HG03095 (cell line): ENCODE data around the gene FBXL19.
"Not testable (repeated sequence)": the region's sequence is repeated elsewhere in the genome, so short reads cannot be mapped to it uniquely, and the experiment has no call there.

ENCODE experiments used
- ATAC-seq: cut with Tn5 transposase; IDR thresholded peaks from one replicate; pipeline ENCODE4 v1.9.1; 2021; ENCODE audit warnings: moderate library complexity; ENCODE audit not compliant: unreplicated experiment

FBXL19 gene

GRCh38 chr16:30923554-30924075 is at the start of gene FBXL19:
FBXL19 (plus strand) TSS chr16:30923572; CDS start chr16:30925755, 2,183 bp downstream.
- ATAC-seq = no peak

- no peak for ATAC-seq
Measured at GRCh38 chr16:30874244-30874820, 49.0 kb upstream of the FBXL19 start.

DNA sequence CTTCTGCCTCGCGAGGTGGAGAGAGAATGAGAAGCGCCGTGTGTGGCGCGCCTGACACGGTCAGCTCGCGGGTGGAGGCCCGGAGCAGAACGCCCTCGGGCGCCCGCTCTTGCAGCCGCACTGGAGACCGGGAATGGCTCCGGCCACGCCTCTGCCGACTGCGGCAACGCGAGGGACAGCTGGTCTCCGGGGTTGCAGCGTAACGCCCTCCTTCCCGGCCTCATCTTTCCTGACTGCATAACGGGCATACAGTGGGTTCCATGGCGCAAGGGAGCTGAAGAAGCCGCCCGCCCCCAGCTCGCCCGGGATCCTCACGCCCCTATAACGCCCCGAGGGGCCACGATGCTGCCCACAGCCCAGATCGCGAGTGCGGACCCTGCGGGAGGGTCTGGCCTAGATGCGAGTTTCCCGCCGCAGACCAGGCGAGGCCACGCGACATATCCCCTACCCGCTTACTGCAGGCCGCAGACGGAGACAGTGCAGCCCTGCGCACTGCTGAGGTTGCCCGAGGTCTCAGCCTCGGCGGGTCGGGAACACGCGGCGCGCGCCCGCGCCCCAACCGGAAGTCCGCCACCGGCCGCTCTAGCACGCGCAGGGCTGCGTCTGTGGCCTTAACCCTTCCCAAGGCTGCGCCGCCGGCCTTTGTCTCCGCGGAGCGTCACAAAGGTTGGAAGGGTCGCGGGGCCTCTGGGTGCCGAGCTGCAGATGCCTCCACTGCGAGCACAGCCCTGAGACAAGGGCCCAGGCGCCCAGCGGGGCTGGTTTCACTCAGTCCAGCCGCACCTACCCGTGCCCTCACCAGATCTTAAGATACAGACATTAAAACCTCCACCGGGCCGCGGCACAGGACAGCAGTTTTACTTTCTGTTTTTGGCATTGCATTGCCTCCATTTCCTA is 48.3 kb upstream of the FBXL19 start:
- peak; percentile 72 for ATAC-seq

GRCh38 chr16:30875871-30876801 is 47.2 kb upstream of the FBXL19 start:
- ATAC-seq = no peak

DNA sequence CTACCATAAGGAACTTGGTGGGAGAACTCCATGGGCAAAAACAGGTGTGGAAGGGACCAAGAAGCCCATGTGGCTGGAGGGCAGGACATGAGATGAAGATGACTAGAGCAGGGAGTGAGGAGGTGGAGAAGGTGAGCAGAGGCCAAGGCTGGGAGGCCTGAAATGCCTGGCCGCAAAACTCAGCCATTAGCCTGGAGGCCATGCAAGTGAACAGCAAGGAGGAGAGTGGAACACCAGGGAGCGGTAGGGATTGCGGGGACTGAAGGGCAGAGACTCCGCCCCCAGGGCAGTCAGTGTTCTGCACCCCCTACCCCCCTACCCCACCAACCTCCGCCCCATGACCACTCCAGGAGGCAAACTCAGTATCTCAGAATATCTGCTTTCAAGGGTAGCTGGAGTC is 46.5 kb upstream of the FBXL19 start:
- ATAC-seq = no peak

GRCh38 chr16:30882429-30883310 is 40.7 kb upstream of the FBXL19 start:
- no peak for ATAC-seq

- no peak for ATAC-seq
Measured at GRCh38 chr16:30884760-30885159, 38.6 kb upstream of the FBXL19 start.

DNA sequence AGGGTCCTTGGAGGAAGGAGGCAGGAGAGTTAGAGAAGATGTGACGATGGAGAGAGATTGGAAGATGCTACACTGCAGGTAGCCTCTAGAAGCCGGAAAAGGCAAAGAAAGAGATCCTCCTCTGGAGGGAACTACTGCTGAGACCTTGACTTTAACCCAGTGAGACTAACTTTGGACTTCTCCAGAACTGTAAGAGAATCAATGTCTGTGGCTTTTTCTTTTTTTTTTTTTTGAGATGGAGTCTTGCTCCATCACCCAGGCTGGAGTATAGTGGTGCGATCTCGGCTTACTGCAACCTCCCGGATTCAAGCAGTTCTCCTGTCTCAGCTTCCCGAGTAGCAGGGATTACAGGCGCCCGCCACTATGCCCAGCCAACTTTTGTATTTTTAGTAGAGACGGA is 38.2 kb upstream of the FBXL19 start:
- no peak for ATAC-seq

DNA sequence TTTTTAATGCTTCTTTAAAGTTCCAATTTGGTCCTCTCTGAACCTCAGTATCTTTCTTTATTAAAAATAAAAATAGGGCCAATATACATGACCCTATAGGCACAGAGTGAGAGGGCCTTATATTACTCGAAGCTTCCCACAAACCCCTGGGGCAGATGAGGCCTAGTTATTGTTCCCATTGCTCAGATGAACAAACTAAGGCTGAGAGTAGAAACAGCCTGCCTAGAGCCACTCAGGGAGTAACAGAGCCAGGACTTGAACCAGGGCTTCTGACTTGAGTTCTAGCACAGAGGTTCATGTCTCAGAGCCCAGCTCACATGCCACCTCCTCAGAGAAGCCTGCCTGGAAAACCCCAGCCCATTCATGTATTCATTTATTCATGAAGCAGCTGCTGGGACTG is 37.2 kb upstream of the FBXL19 start:
- ATAC-seq = no peak

DNA sequence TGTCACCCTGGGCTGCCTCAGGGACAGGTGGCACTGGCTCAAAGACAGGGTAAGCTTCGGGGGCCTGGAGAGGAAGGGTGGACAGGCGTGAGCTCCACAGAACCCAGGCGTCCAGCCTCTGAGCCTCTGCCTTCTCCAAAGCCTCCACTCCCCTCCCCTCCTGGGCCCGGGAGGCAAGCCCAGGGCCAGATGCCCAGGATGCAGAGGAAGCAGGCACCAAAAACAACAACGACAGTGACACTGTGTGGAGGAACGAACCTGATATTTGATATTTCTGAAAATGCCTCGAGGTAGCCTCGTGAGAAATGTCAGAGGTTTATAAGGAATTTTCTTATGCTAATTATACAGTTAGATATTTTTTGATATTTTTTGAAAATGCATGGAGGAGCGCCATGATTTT is 35.4 kb upstream of the FBXL19 start:
- no peak for ATAC-seq

- ATAC-seq = no peak
Measured at GRCh38 chr16:30888856-30889499, 34.4 kb upstream of the FBXL19 start.

DNA sequence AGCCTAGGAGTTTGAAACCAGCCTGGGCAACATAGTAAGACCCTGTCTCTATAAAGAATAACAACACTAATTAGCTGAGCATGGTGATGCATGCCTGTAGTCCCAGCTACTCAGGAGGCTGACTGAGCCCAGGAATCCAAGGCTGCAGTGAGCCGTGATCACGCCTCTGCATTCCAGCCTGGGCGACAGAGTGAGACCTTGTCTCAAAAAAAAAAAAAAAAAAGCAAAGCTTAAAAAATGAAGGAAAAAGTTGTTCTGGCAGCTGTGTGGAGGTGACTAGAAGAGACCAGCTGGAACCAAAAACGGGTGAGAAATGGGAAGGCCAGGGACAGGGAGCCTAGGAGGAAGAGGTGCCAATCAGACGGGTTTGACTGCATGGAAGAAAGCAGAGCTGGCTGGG is 33.7 kb upstream of the FBXL19 start:
- ATAC-seq = no peak

- not testable (repeated sequence) for ATAC-seq
Measured at GRCh38 chr16:30891043-30891823, 32.1 kb upstream of the FBXL19 start.

DNA sequence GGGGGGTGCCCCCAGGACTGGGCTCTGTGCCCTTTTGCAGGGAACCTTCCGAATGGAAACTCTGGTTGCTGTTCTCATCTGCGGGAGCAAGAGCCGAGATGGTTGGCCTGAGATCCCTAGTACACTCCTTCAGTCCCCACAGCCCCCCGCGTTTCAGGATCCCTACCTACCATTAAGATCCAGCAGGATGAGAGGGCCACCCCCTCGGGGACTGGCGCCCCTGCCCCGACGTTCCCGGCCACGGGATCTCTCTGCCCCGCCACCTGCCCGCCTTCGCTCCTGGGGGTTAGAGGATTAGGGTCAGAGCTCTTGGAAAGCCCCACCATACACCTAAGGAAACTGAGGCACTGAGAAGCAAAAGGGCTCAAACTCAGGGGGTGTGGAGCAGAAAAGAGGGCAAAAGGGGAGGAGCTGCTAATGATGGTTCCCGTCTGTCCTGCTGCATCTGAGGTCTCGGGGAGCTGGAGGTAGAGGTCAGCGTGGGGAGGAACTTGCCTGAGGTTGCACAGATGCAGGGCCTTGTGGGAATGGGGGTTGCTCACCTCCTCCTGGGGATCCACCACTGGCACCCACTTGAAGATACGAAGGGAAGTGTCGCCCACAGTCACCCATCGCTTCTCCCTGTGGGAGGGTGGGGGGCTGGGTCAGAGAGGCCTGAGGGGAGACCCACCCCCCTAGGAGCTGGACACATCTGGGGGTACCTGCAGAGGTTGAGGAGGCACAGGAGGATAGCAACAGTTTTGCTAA is 30.5 kb upstream of the FBXL19 start:
- no peak for ATAC-seq

- ATAC-seq = no peak
Measured at GRCh38 chr16:30893417-30893743, 30.0 kb upstream of the FBXL19 start.

DNA sequence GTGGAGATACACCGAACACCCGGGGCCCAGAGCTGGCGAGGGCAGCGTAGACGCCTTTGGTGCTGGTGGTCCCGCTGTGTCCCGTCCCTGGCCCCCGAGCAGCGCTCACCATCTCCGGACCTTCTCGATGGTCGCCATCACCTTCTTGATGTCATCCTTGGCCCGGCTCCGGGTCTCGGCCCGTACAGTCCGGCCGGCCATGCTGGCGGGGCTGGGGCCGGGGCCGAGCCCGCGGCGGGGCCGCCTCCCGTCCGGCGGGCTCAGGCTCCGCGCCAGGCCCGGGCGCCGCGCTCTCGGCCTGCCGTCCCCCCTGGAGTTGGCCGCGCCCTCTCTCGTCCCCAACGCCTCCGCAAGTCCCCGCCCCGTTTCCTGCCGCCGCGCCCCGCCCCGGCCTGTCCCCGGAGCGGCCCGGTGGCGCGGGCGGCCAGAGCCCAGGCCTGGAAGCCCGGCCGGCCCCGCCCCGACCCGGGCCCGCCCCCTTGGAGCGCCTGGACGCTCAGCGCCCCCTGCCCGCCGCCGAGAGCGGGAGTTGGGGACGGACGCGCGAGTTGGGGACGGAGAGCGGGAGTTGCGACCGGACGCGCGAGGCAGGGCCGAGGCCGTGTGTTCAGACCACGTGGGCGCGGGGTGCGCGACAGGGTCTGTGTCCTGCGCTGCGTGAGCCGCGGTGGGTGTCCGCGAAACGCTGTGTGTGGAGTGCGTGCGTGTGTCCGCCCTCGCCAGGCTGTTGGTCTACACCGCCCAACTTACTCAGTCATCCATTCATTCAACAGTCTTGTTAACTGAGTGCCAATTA is 29.4 kb upstream of the FBXL19 start, which contains the start of gene BCL7C:
BCL7C (minus strand) TSS at position 334 of the 796 bp plus-strand sequence; CDS start at position 201, 133 bp downstream.
- ATAC-seq = peak; percentile 67
